ENCODE data around the gene OR4M2.
"Not testable (repeated sequence)": the region's sequence is repeated elsewhere in the genome, so short reads cannot be mapped to it uniquely, and the experiment has no call there.

The OR4M2 gene, protein sequence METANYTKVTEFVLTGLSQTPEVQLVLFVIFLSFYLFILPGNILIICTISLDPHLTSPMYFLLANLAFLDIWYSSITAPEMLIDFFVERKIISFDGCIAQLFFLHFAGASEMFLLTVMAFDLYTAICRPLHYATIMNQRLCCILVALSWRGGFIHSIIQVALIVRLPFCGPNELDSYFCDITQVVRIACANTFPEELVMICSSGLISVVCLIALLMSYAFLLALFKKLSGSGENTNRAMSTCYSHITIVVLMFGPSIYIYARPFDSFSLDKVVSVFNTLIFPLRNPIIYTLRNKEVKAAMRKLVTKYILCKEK

GRCh38 chr15:22080227-22080626, at the start of gene OR4M2:
Gene OR4M2 (plus strand): TSS chr15:22080527. CDS start chr15:22080625, 98 bp downstream.
- DNase-seq, result not testable (repeated sequence)

- DNase-seq, result not testable (repeated sequence)
These were observed 11.1 kb upstream of the OR4M2 start for GRCh38 chr15:22069267-22069666.

DNA sequence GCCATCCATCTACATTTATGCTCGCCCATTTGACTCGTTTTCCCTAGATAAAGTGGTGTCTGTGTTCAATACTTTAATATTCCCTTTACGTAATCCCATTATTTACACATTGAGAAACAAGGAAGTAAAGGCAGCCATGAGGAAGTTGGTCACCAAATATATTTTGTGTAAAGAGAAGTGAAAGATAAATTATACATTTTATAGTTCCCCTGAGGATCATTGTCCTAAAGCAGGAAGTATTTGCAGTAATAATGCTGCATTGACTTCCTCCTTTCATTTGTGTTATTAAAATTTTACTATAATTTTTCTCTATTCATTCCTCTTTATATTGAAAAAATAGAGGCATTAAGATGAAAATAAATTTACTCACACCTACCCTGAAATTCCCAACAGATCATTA, 1.1 kb downstream of the OR4M2 start:
- DNase-seq, result not testable (repeated sequence)

DNA sequence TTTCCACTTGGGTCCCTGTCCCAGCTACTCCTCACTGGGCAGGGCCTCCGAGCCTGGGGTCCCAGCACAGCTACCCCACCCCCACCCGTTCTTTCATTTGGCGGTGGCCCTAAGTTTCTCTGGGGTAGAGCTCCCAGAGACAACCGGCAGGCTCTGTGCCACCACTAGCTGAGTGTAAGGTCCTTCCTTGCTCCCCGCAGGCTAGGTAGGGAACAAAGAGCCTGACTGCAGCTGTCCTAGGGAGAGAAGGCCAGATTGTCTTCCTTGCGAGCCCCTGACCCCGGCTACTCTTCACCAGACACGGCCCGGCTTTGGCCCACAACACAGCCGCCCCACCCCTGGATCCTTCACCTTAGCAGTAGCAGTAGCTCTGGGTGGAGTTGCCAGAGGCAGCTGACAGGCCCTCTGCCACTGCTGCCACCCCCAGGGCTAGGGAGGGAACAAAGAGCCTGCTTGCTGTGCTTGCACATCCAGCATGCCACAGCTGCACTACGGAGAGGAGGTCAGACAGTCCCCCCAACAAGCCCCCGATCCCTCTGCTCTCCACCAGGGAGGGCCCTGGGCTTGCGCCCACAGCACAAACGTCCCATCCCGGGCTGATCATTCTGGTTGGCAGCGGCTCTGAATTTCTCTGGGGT, 18.4 kb downstream of the OR4M2 start:
- DNase-seq, result not testable (repeated sequence)

DNA sequence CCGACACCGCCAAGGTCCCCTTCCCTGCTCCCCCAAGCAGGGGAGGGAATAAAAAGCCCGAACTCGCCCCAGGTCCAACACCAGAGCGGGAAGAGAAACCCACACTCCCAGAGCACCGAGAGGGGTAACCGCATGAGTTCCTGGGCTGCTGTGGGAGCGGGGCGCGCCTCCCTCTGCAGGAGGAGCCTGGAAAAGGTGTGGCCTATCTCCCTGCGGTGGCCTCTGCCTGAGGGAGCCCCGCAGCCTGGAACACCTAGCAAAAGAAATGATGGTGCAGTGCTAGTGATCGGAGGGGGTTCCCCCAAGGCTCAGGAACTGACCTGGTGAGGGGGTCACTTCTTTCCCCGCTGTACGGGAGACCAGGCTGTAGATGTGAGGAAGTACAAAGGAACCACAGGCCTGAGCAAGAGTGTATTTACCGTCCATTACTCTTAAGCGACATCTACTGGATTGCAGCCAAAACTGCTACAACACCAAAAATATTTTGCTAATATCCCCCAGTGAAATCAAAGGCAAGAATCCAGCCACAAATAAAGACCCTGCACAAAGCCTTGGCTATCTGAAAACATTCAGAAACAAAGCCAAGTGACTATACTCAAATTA, 19.1 kb downstream of the OR4M2 start:
- DNase-seq, result not testable (repeated sequence)

GRCh38 chr15:22122033-22122432, 41.7 kb downstream of the OR4M2 start:
- not testable (repeated sequence) for DNase-seq
